ENCODE results near the gene HPN.

Gene HPN

GRCh38 chr19:35108730-35109129, 67.2 kb downstream of the HPN start:
- no peak for DNase-seq

GRCh38 chr19:35109395-35110112, 68.0 kb downstream of the HPN start:
- DNase-seq: no peak

DNA sequence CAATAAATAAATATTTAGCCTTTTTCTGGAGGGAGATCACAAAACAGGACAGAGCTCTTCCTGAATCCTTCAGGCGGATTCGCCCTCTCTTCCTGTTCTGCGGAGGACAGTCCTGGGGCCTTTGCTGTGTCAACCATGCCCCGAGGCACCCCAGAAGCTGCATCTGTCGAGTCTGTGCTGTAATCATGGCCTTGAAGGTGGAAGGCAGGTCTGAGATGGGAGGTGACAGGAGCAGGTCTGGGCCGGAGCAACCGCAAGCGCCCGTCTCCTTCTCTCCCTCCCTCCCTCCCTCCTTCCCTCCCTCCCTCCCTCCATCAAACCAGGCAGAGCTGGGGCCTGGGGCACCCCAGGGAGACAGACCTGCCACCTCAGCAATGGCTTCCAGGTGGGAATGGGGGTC, 69.5 kb downstream of the HPN start:
- no peak for DNase-seq

GRCh38 chr19:35112995-35113688, 71.6 kb downstream of the HPN start:
- DNase-seq: no peak

- peak; percentile 76 to 81 for DNase-seq
Measured at GRCh38 chr19:35114353-35115176, 73.0 kb downstream of the HPN start.

GRCh38 chr19:35115177-35115951, 73.8 kb downstream of the HPN start, which contains the start of gene FXYD3:
TSS of gene FXYD3 (plus strand) at chr19:35115823. CDS start at chr19:35119377, 3,554 bp downstream.
- DNase-seq: no peak
